Measurements from ENCODE around the gene AOAH.

DNA sequence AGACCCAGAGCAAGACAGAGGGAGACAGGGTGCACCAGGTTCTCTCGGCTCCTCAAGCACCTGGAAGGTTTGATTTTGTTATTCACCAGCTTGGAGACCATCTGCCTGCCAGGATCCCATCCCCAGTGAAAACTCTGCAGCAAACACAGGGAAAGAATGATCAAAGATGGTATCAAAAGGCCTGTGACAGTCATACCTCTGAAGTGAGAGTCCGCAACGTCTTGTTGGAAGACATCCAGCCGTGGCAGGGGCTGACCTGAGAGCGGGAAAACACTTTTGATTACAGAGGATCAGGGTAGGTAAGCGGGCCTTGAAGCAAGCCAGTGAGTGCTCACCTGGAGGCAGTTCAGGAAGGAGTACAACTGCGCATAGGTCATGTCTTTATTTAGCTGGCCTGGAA is 192.3 kb downstream of the AOAH start:
- TF ChIP-seq, protein P1, sequence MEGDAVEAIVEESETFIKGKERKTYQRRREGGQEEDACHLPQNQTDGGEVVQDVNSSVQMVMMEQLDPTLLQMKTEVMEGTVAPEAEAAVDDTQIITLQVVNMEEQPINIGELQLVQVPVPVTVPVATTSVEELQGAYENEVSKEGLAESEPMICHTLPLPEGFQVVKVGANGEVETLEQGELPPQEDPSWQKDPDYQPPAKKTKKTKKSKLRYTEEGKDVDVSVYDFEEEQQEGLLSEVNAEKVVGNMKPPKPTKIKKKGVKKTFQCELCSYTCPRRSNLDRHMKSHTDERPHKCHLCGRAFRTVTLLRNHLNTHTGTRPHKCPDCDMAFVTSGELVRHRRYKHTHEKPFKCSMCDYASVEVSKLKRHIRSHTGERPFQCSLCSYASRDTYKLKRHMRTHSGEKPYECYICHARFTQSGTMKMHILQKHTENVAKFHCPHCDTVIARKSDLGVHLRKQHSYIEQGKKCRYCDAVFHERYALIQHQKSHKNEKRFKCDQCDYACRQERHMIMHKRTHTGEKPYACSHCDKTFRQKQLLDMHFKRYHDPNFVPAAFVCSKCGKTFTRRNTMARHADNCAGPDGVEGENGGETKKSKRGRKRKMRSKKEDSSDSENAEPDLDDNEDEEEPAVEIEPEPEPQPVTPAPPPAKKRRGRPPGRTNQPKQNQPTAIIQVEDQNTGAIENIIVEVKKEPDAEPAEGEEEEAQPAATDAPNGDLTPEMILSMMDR (IDR thresholded peaks at IDR 0.05) = no peak
- TF ChIP-seq EP300 (IDR thresholded peaks at IDR 0.05) (no peak), POLR2AphosphoS5 (IDR thresholded peaks at IDR 0.05) (no peak), POLR2A (IDR thresholded peaks at IDR 0.05) (no peak)
